ENCODE results near the gene CASP6.
"Not testable (repeated sequence)": the region's sequence is repeated elsewhere in the genome, so short reads cannot be mapped to it uniquely, and the experiment has no call there.

CASP6 gene

DNA sequence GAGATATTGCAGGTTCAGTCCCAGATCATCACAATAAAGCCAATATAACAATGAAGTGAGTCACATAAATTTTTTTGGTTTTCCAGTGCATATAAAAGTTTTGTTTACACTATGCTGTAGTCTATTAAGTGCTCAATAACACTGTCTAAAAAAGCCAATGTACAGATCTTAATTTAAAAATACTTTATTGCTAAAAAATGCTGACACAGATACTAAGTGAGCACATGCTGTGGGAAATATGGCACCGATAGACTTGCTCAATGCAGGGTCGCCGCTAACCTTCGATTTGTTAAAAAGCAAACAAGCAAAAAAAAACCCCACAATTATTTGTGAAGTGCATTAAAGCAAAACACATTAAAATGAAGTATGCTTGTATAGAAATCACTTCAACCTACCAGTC, 16.4 kb upstream of the CASP6 start:
- no peak for DNase-seq (ENCODE audit: low spot score)

DNA sequence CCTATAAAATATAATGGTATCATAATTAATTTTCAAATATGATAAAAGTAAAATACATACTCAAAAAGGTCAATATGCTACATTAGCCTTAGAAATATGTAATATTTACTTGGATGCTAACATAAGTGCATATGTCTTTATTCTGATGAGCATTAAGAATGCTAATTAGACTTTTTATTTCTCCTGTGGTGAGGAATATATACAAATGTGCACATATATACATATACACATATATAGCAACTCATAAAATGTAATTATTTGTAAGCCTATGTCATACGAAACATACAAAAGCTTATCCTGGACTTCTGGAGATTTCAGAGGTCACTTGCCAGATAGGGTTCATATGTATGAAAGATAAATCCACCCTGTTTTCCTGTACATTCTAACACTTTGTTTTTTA, 15.5 kb upstream of the CASP6 start:
- DNase-seq (ENCODE audit: low spot score): no peak

DNA sequence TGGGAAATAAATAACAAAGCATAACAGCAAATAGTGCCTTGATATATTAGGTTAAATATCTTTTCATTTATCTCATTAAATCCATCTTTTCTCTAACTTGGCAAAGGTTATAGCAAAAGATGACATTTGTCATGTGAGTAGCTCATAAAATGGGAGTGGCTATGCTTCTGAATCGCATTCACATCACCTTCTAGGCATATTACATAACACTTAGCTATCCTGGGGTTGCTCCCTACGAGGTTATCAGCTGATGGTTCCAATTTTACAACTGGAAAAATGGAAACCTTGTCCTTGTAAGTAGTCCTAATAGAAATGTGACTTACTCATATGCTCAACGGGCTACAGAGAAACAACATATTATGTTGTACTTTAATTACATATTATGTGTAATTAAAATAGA, 10.3 kb upstream of the CASP6 start:
- no peak for DNase-seq (ENCODE audit: low spot score)

DNA sequence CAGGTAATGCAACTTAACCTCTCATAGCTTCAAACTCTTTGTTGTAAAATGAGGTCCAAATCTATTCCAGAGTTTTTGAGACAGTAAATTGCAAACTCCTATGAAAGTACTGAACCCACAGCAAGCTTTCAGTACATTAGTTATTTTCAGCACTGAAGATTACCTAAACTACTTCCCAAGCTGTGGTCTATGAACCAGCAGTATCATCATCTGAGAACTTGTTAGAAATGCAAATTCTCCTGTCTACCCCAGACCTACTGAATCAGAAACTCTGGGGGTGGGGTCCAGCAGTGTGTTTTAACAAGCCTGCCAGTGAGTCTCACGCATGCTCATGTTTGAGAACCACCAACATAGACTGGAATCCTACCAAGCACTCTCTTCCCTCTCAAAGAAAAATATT, 5.7 kb upstream of the CASP6 start:
- DNase-seq (ENCODE audit: low spot score): no peak

DNA sequence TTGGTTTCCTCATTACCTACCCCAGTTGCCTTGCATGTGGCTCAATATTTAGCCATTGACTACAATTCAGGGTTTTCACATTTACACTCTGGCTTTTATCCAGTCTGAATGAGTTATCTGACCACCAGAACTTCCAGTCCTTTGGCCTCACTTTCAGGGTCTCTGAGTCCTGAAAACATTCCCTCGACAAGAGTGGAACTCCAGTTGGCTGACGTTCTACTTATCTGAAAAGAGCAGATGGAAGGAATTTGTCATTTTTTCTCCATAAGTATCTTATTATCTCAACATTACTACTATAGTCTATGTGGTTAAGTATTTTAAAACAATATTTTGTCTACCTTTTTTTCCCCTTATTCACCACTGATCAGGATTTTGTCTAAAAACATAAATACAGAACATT, 5.2 kb upstream of the CASP6 start:
- DNase-seq (ENCODE audit: low spot score): no peak

DNA sequence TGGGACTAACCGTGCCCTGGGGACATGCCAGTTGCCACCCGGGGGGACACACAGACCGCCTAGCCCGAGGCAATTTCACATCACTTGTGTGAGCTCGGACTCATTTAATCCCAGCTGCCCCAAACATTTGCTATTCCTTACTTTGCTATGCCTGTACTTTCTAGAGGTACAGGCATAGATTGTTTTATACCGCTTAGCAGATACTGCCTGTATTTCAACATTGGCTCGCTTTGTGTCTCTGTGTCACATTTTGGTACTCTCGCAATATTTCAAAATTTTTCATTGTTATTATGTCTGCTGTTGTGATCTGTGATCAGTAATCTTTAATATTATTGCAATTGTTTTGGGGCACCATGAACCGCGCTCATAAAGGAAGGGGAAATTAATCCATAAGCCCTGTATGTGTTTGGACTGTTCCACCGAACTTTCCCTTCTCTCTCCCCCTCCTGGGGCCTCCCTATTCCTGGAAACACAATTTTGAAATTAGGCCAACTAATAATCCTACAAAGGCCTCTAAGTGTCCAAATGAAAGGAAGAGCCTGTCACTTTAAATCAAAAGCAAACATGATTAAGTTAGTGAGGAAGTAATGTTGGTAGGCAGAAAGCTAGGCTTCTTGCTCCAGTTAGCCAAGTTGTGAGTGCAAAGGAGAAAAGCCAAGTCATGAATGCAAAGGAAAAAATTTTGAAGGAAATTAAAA, 568 bp upstream of the CASP6 start:
- no peak for DNase-seq (ENCODE audit: low spot score)

DNA sequence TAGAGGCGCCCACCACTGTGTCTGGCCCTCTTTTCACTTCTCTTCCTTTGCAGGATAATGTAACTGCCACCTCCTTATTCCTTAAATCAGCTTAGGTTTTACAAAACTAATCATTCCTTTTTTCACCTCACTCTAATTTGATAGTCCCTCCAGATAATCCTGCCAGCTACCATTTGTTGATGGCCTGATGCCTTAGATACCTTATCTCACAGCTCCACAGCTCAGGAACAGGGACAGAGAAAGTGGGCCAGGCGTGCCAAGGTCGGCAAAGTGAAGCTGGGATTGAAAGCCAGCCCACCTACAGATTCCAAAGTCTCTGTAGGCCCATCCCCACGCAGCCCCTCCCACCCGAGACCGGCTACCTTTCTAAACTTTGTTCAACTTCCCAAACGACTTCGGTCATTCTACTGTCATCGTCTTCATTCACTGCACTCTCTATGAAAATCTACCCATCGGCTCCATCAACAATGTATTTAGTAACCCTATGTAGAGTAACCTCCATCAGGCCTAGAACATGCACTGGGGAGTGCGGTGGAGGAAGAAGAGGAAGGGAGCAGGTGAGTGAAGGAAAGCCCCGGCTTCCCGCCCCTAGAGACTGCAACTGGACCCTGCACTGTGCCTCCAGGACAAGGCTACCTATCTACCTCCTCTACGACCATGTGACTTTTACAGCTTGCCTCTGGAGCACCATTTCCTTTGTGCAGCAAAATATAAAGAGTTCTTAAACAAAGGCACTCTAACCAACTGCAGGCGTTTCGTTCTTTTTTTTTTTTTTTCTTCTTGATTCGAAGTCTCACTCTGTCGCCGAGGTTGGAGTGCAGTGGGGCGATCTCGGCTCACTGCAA, 1.5 kb downstream of the CASP6 start:
- peak; percentile 7 for DNase-seq (ENCODE audit: low spot score)

DNA sequence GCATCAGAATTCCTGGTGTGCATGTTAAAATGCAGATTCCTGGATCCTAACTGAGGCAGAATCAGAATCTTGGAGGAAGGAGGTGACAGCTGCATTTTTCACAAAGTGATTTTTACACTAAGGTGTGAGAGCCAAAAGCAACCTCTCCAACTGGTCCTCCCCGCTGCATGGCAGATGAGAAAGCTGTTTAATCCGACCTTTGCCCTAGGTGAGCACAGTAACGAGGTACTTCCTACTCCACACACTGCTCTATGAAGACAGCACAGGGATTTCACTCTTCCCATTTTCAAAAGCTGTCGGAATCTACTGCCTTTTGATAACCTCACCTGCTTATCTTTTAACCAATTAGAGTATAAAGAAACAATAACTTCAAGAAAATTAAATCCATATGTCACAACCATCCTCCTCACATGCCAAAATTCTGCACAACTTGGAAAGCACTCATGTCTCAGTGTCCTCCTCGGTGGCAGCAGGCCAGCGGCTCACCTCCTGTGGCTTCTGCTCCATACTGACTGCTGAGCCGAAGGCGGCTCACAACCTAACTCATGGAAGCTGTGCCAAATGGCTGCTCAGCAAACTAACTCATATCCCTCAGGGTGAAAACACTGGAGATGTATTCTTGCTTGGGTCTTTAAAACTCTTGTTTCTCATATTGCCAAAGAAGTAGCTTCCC, 3.6 kb downstream of the CASP6 start:
- DNase-seq (ENCODE audit: low spot score): no peak

DNA sequence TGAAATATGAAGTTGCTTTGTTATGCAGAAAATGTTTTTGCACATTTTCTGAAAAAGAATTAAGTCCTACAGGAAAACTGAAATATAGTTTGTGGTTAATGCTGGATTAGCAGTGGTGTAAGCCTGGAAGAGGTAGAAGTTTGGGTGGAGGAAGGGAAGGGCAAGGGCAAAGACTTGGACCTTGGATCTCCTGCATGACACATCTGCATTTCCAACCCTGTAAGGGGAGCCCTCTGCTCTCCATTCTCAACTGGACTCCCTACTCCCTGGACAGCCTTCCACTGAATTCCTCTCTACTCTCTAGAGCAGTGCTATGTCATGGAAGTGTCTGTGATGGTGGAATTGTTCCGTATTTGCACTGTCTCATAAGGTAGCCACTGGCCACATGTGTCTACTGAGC, 4.6 kb downstream of the CASP6 start:
- DNase-seq (ENCODE audit: low spot score): no peak

DNA sequence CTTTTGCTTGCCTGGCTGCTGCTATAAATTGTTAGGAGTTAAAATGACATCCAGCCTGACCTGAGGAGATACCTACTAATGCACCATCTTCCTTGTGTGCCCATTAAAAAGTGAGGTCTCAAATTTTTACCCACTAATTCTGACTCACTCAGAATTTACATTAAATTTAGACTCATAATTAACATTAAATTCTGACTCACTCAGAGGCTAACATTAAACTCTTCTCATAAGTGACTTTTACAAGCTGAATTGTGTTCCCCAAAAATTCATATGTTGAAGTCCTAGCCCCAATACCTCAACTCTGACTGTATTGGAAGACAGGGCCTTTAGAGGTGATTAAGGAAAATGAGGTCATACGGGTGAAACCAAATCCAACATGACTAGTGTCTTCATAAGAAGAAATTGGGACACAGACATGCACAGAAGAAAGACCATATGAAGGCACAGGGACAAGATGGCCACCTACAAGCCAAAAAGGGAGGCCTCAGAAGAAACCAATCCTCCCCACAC, 11.8 kb downstream of the CASP6 start:
- DNase-seq (ENCODE audit: low spot score): no peak

DNA sequence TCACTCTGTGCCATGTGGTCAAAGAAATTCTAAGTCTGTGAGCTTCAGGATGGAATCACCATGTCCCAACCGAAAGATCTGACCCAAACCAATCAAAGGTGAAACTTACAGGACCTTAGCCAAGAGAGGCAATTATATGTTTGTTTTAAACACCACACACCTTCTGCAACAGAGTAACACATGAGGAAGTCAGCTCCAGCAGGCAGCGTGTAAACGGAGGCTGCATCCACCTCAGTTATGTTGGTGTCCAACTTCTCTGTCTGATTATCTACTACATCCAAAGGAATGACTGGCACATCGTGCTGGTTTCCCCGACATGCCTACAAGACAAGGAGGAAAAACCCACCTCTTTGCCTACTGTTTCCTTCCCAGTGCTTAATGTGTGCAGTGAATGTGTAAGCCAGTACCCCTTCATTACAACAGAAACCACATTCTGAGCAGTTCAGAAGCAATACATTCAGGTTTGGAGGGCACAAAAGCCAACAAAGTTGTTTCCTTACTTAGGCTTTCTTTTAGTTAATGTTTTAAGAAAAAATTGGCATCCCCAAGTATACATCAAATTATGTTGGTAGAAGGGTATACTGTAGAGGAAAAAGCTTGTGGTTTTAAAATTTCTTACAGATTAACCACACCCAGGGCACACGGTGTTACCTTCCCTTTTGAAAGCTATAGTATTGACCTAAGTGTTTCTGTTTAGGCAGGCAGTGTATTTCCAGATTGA, 12.4 kb downstream of the CASP6 start:
- no peak for DNase-seq (ENCODE audit: low spot score)

DNA sequence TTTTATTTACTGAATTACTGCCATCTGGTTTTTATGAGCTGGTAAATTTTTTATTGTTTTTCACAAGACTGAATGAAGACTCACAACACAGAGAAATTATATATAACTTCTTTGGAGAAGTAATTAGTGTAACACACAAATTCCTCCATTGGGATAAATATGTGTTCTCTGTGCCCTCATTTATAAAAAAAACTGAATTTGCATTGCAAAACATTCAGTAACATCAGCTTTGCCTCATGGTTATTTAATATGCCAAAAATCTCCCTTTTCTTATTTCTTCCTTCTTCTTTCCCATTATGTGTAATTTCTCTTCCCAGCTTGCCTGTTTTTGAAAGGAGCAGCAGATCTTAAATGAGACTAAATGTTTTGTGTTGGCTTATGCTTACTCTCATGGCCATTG, 18.5 kb downstream of the CASP6 start:
- DNase-seq (ENCODE audit: low spot score): no peak

DNA sequence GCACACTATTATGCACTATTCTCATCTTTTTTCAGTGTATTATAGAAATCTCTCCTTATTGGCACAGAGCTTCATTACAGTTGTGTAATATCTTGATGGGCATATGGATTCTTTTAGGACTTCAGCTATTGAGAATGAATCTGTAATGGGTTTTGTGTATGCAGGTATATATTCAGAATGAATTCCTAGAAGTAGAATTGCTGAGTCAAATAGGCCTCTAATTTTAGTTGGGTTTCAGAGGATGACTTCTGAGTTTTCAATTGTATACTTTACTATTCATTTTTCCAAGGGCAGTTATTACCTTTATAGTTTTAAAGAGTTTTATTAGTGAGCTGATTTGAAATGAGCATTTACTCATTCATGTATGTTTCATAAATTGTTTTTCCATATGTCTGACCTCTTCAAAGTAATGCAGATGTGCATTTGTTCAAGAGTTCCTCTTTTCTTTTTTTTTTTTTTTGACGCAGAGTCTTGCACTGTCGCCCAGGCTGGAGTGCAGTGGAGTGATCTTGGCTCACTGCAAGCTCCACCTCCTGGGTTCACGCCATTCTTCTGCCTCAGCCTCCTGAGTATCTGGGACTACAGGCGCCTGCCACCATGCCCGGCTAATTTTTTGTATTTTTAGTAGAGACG, 19.5 kb downstream of the CASP6 start:
- no peak for DNase-seq (ENCODE audit: low spot score)

DNA sequence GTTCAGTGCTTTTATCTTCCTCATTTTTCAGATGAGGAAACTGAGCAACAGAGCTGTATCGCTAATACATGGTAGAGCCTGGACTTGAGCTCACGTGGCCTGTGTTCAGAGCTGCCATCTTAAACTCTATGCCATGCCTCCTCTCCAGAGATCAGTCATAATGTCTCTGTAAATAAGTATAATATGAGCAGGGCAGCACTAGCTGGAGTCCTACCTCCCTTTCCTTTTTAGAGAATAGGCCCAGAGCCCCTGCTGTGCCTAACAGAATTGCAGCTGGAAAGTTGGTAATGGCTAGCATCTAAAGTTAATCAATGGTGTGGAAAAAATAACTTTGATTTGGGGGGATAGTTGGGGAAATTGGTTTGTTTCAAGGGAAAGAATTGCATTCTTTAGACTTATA, 20.4 kb downstream of the CASP6 start:
- no peak for DNase-seq (ENCODE audit: low spot score)

DNA sequence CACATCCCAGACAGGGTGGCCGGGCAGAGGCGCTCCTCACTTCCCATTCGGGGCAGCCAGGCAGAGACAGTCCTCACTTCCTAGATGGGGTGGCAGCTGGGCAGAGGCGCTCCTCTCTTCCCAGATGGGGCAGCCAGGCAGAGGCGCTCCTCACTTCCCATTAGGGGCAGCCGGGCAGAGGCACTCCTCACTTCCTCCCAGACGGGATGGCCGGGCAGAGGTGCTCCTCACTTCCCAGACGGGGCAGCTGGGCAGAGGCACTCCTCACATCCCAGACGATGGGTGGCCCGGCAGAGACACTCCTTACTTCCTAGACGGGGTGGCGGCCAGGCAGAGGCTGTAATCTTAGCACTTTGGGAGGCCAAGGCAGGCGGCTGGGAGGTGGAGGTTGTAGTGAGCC, 24.3 kb downstream of the CASP6 start:
- not testable (repeated sequence) for DNase-seq (ENCODE audit: low spot score)

DNA sequence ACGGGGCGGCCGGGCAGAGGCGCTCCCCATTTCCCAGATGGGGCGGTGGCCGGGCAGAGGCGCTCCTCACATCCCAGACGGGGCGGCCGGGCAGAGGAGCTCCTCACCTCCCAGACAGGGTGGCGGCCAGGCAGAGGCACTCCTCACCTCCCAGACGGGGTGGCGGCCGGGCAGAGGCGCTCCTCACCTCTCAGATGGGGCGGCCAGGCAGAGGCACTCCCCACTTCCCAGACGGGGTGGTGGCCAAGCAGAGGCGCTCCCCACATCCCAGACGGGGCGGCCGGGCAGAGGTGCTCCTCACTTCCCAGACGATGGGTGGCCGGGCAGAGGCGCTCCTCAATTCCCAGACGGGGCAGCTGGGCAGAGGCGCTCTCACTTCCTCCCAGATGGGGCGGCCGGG, 24.8 kb downstream of the CASP6 start:
- DNase-seq (ENCODE audit: low spot score): not testable (repeated sequence)

DNA sequence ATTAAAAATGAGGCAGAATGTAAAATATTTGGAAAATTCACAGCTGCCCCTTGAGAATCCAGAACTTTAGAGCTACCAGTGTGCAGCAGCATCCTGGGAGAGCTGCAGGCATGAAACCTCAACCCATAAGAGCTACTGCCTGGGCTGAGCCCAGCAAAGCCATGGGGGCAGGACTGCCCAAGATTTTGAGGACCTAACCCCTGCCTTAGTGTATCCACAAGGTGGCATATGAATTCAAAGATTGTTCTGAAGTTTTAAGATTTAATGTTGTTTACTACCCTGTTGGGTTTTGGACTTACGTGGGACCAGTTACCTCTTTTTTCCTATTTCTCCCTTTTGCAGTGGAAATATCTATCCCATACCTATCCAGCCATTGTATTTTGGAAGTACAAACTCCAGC, 26.4 kb downstream of the CASP6 start:
- no peak for DNase-seq (ENCODE audit: low spot score)

DNA sequence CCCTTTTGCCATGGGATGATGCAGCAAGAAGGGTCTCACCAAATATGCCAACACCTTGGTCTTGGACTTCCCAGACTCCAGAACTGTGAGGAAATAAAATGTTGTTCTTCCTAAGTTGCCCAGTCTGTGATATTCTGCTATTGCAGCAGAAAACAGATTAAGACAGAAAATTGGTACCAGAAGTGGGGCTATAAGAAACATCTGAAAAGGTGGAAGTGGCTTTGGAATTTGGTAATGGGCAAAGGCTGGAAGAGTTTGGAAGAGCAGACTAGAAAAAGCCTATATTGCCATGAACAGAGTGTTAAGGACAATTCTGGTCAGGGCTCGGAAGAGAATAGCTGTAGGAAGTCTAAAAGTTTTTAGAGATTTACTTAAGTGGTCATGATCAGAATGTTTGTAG, 27.4 kb downstream of the CASP6 start:
- no peak for DNase-seq (ENCODE audit: low spot score)

DNA sequence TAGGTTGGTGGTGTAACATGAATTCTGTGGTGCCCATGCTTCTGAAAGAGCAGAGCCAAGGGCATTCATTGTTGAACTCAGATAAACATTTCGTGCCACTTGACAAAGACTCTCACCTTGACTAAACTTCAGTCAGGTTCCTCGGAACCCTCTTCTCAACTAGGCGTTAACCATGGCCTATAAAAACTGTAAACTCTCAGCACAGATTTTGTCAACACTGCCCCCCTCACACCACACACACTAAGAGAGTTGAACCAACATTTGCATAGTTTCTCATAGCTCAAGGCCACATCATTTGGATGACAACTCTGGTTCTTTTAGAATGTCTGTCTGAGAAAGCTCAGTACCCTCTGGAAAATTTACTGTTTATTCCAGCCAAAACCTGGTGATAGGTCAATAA, 28.1 kb downstream of the CASP6 start:
- DNase-seq (ENCODE audit: low spot score): no peak

DNA sequence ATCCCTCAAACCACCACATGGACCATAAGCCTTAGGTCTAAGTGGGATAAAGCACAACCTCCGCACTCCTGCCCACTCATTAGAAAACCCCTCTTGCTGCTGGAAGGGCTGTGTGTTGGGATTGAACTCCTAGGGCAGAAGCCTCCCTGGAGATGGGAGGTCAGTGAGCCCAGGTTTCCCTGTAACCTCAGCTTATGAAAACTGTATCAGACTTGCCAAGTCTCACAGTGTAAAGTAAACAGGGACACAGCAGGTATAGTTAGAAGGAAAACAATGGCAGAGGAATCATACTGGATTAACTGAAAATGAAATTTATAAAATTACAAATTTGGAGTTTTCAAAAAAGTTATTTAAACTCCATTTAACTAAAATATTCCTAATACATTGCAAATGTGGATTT, 29.9 kb downstream of the CASP6 start:
- no peak for DNase-seq (ENCODE audit: low spot score)

DNA sequence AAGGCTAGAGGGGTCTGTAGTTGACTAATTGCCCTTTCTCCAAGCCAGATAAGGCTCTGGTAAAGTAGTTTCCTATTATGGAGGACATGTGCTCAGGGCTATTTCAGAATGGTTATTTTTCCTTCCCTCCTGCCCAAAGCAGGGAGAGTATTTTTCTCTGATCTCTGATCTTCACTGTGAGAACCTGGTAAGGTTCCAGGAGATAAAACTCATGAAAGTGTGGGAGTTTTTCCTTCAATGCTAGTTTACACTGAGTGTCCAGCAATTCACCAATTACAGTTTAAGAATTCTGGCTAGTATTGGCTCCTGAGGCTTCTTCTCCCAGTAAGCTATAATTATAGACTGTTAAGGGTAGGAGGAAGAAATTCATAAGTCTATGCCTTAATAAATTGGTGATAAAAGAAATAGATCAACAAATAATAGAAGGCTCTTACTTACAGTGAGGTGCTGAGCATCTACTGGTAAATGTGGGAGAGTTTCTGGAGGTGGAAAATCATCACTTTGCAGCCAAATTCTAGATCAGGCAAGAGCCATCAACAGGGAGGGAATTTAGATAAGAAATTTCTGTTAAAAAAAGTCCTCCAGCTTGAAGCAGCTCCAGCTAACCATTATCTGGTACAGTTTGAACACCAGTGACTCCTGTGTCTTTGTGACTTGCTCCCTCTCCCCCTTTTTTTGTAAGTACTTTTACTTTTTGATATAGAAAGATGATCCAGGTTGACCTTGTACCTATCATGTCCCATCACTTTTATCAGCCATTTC, 30.9 kb downstream of the CASP6 start:
- no peak for DNase-seq (ENCODE audit: low spot score)

All from SW480 (cell line).